H9 (cell line): ENCODE results near the gene ARHGAP15. TPM values are rescaled to one million over a fixed set of nuclear protein-coding genes. Genes with fewer than 3 reads are reported as not detected.

ENCODE experiments used
- DNase-seq: peaks from one replicate; pipeline ENCODE4 v3.0.0-alpha.2; 2017
- H2AFZ ChIP-seq: one replicate; pipeline ENCODE4 v1.6.1; 2013; ENCODE audit warnings: mild to moderate bottlenecking, low read length, control low read depth, moderate library complexity
- H2AK5ac ChIP-seq: 2 replicates; pipeline ENCODE4 v1.6.1; 2013; ENCODE audit warnings: low read length, control low read depth, mixed read lengths; ENCODE audit not compliant: insufficient read length
- H2BK120ac ChIP-seq: one replicate; pipeline ENCODE4 v1.6.1; 2013; ENCODE audit warnings: low read depth, mild to moderate bottlenecking, low read length, control low read depth, inconsistent platforms; ENCODE audit not compliant: poor library complexity, severe bottlenecking
- H2BK12ac ChIP-seq: 2 replicates; pipeline ENCODE4 v1.6.1; 2013; ENCODE audit warnings: low read length, control low read depth, mixed read lengths, low read depth; ENCODE audit not compliant: insufficient read length
- H2BK15ac ChIP-seq: 2 replicates; pipeline ENCODE4 v1.6.1; 2013; ENCODE audit warnings: low read depth, low read length, control low read depth
- H2BK20ac ChIP-seq: one replicate; pipeline ENCODE4 v1.6.1; 2013; ENCODE audit warnings: low read depth, mild to moderate bottlenecking, low read length, control low read depth, inconsistent platforms; ENCODE audit not compliant: poor library complexity, severe bottlenecking
- H2BK5ac ChIP-seq: 2 replicates; pipeline ENCODE4 v1.6.1; 2013; ENCODE audit warnings: low read length, control low read depth, mixed read lengths; ENCODE audit not compliant: insufficient read length
- H3K14ac ChIP-seq: 2 replicates; pipeline ENCODE4 v1.6.1; 2013; ENCODE audit warnings: low read length, control low read depth; ENCODE audit not compliant: insufficient read depth
- H3K18ac ChIP-seq: 2 replicates; pipeline ENCODE4 v1.6.1; 2013; ENCODE audit warnings: low read depth, mild to moderate bottlenecking, mixed read lengths, low read length, control low read depth; ENCODE audit not compliant: insufficient read length
- H3K23ac ChIP-seq: 2 replicates; pipeline ENCODE4 v1.6.1; 2013; ENCODE audit warnings: low read length, control low read depth, mixed read lengths, low read depth; ENCODE audit not compliant: insufficient read length
- H3K23me2 ChIP-seq: 2 replicates; pipeline ENCODE4 v1.6.1; 2013; ENCODE audit warnings: low read depth, mild to moderate bottlenecking, mixed read lengths, low read length, control low read depth; ENCODE audit not compliant: insufficient read length, poor library complexity, severe bottlenecking
- H3K27ac ChIP-seq: 2 replicates; pipeline ENCODE4 v1.5.1; 2013; ENCODE audit warnings: low read length, control low read depth, mixed read lengths, low read depth; ENCODE audit not compliant: insufficient read length
- H3K27me3 ChIP-seq: 2 replicates; pipeline ENCODE4 v1.6.1; 2013; ENCODE audit warnings: low read length, control low read depth, inconsistent platforms; ENCODE audit not compliant: insufficient read depth
- H3K4ac ChIP-seq: 2 replicates; pipeline ENCODE4 v1.6.1; 2013; ENCODE audit warnings: low read depth, mild to moderate bottlenecking, control low read depth, inconsistent platforms, low read length, moderate library complexity
- H3K4me1 ChIP-seq: 2 replicates; pipeline ENCODE4 v1.6.1; 2013; ENCODE audit warnings: low read length, control low read depth, inconsistent platforms; ENCODE audit not compliant: insufficient read depth
- H3K4me2 ChIP-seq: 2 replicates; pipeline ENCODE4 v1.6.1; 2013; ENCODE audit warnings: low read length, control low read depth, mixed read lengths; ENCODE audit not compliant: insufficient read length, insufficient read depth
- H3K56ac ChIP-seq: 2 replicates; pipeline ENCODE4 v1.6.1; 2013; ENCODE audit warnings: low read depth, mild to moderate bottlenecking, mixed read lengths, low read length, control low read depth; ENCODE audit not compliant: insufficient read length
- H3K79me1 ChIP-seq: 2 replicates; pipeline ENCODE4 v1.6.1; 2013; ENCODE audit warnings: low read depth, mild to moderate bottlenecking, moderate library complexity, low read length, control low read depth, inconsistent platforms; ENCODE audit not compliant: insufficient read depth, poor library complexity, severe bottlenecking
- H3K79me2 ChIP-seq: 2 replicates; pipeline ENCODE4 v1.6.1; 2013; ENCODE audit warnings: low read length, control low read depth, inconsistent platforms; ENCODE audit not compliant: insufficient read depth
- H3K9ac ChIP-seq: 2 replicates; pipeline ENCODE4 v1.6.1; 2013; ENCODE audit warnings: low read length, control low read depth, mixed read lengths; ENCODE audit not compliant: insufficient read length; ENCODE audit errors: extremely low read depth
- H3K9me3 ChIP-seq: one replicate; pipeline ENCODE4 v1.6.1; 2013; ENCODE audit warnings: low read depth, low read length, inconsistent platforms; ENCODE audit not compliant: control insufficient read depth
- H3T11ph ChIP-seq: one replicate; pipeline ENCODE4 v1.6.1; 2013; ENCODE audit warnings: mild to moderate bottlenecking, low read length, control low read depth, inconsistent platforms
- H4K20me1 ChIP-seq: one replicate; pipeline ENCODE4 v1.6.1; 2013; ENCODE audit not compliant: control insufficient read depth, insufficient read length, insufficient read depth
- H4K5ac ChIP-seq: 2 replicates; pipeline ENCODE4 v1.6.1; 2013; ENCODE audit warnings: low read depth, mild to moderate bottlenecking, mixed read lengths, low read length, control low read depth; ENCODE audit not compliant: insufficient read length
- H4K8ac ChIP-seq: replicated peaks from 2 replicates; pipeline ENCODE4 v1.6.1; 2013; ENCODE audit warnings: low read length, control low read depth, mixed read lengths, low read depth; ENCODE audit not compliant: insufficient read length
- H4K91ac ChIP-seq: 2 replicates; pipeline ENCODE4 v1.6.1; 2013; ENCODE audit warnings: low read depth, mild to moderate bottlenecking, moderate library complexity, mixed read lengths, low read length, control low read depth; ENCODE audit not compliant: insufficient read length
- H3K27ac Mint-ChIP-seq, 3 experiments: 2 replicates in 2 of 3; 3 replicates in 1 of 3; pipeline ENCODE4 v1.8.0; 2020 to 2021; ENCODE audit warnings: mixed read lengths in 3 of 3, mild to moderate bottlenecking in 1 of 3, moderate library complexity in 1 of 3
- H3K27me3 Mint-ChIP-seq: 2 replicates; pipeline ENCODE4 v1.8.0; 2021; ENCODE audit warnings: low read depth, mild to moderate bottlenecking, moderate library complexity, mixed read lengths
- H3K36me3 Mint-ChIP-seq, 3 experiments: 2 replicates in 2 of 3; 3 replicates in 1 of 3; pipeline ENCODE4 v1.8.0; 2020 to 2021; ENCODE audit warnings: low read depth in 3 of 3, mixed read lengths in 3 of 3; ENCODE audit not compliant: insufficient read depth in 1 of 3
- H3K4me1 Mint-ChIP-seq, 2 experiments: 2 replicates each; pipeline ENCODE4 v1.8.0; 2020; ENCODE audit warnings: mixed read lengths in 2 of 2
- H3K4me3 Mint-ChIP-seq, 2 experiments: 2 replicates in 1 of 2; 3 replicates in 1 of 2; pipeline ENCODE4 v1.8.0; 2020 to 2021; ENCODE audit warnings: mild to moderate bottlenecking in 2 of 2, mixed read lengths in 2 of 2, moderate library complexity in 1 of 2
- H3K9me3 Mint-ChIP-seq, 2 experiments: 2 replicates in 1 of 2; 3 replicates in 1 of 2; pipeline ENCODE4 v1.8.0; 2020; ENCODE audit warnings: mild to moderate bottlenecking in 2 of 2, mixed read lengths in 2 of 2, moderate library complexity in 1 of 2
- WGBS: extraction: QIAGEN DNeasy Blood & Tissue Kit; methylation state at CpG from one replicate; pipeline ENCODE4 v1.1.7; 2013; ENCODE audit warnings: missing lambda C conversion rate, low lambda C conversion rate, mixed read lengths; ENCODE audit not compliant: insufficient read length; ENCODE audit errors: extremely low coverage; 5-methylcytosine and 5-hydroxymethylcytosine counted together
- total RNA-seq: library from RNA; stranded (reverse); gene quantifications from 2 replicates; pipeline ENCODE4 v1.2.1, GENCODE V29; 2021
- TF ChIP-seq, protein P1 (sequence below): fragments of 200-600 bp; sonication (generic); conservative IDR thresholded peaks from 3 replicates; pipeline ENCODE4 v1.8.0; 2021; ENCODE audit warnings: antibody characterized with exemption, mild to moderate bottlenecking

ARHGAP15 gene
- total RNA-seq, 1 experiment from 2014 or later, result not detected

DNA sequence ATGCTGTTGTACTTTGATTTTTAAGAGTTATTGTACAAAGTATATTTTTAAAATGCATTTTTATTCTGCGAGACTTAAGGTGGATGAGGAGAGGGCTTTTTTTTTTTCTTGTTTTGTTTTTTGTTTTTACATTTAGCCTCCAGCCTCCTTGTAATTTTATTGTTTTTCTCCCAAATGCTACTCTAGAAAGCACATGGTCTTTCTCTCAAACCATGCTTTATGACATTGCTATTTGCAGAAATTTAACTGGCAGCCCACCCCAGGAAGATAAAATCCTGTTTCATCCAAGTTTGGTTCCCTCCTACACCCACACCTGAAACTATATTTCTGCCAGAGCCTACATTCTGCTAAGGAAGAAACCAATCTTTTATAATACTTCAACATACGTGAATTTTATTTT, 184.6 kb downstream of the ARHGAP15 start:
- TF ChIP-seq, protein P1, sequence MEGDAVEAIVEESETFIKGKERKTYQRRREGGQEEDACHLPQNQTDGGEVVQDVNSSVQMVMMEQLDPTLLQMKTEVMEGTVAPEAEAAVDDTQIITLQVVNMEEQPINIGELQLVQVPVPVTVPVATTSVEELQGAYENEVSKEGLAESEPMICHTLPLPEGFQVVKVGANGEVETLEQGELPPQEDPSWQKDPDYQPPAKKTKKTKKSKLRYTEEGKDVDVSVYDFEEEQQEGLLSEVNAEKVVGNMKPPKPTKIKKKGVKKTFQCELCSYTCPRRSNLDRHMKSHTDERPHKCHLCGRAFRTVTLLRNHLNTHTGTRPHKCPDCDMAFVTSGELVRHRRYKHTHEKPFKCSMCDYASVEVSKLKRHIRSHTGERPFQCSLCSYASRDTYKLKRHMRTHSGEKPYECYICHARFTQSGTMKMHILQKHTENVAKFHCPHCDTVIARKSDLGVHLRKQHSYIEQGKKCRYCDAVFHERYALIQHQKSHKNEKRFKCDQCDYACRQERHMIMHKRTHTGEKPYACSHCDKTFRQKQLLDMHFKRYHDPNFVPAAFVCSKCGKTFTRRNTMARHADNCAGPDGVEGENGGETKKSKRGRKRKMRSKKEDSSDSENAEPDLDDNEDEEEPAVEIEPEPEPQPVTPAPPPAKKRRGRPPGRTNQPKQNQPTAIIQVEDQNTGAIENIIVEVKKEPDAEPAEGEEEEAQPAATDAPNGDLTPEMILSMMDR, result no peak
- Histone ChIP-seq H3K4me2 (no peak overlapping the region), H3K9me3 (no peaks in the 10 kb centered on the region), H3K79me2 (no peaks in the 10 kb centered on the region), H3K14ac (no peak overlapping the region), H3K4me1 (no peaks in the 10 kb centered on the region), H3K27ac (no peak overlapping the region), H3K56ac (no peak overlapping the region), H4K5ac (no peak overlapping the region), H4K91ac (no peak overlapping the region), H2BK15ac (no peak overlapping the region), H4K8ac (no peak overlapping the region), H3K9ac (no peak overlapping the region), H3K27me3 (no peaks in the 10 kb centered on the region), H2AFZ (no peak overlapping the region), H3K4ac (no peak overlapping the region), H3K23me2 (no peaks in the 10 kb centered on the region), H2BK20ac (no peak overlapping the region), H2BK5ac (no peak overlapping the region), H3K23ac (no peak overlapping the region), H2AK5ac (no peak overlapping the region), H2BK120ac (no peak overlapping the region), H2BK12ac (no peak overlapping the region), H3T11ph (no peak overlapping the region), H3K18ac (no peak overlapping the region), H3K79me1 (no peaks in the 10 kb centered on the region), H4K20me1 (no peaks in the 10 kb centered on the region)
- no peak overlapping the region for H3K27ac Mint-ChIP-seq
- no peaks in the 10 kb centered on the region for H3K36me3 Mint-ChIP-seq
- no peaks in the 10 kb centered on the region for H3K27me3 Mint-ChIP-seq
- H3K4me1 Mint-ChIP-seq, result no peaks in the 10 kb centered on the region
- H3K9me3 Mint-ChIP-seq, result no peaks in the 10 kb centered on the region
- no peak for DNase-seq
- H3K4me3 Mint-ChIP-seq, result no peak overlapping the region
- WGBS, result 100% methylated on average over 1 of the region's 2 CpGs
